Spleen (tissue), 11 donors: ENCODE results near the gene DTNB. TPM values are rescaled to one million over a fixed set of nuclear protein-coding genes. Genes with fewer than 3 reads are reported as not detected.

Experiments
- DNase-seq: peaks from one replicate; pipeline ENCODE4 v3.0.0-alpha.2; 2020
- H3K27ac ChIP-seq, 8 donors: fragments of 200-600 bp; sonication (generic) in 7 of 8; 1 replicate in 4 of 8; 2 replicates in 4 of 8; pipeline versions ENCODE4 v1.5.0 to v1.8.0; 2016 to 2021; ENCODE audit warnings: inconsistent platforms in 4 of 8, mild to moderate bottlenecking in 4 of 8, moderate library complexity in 1 of 8
- H3K27me3 ChIP-seq, 7 donors: fragments of 200-600 bp; sonication (generic) in 6 of 7; replicated peaks in 1 of 7; 1 replicate in 4 of 7; 2 replicates in 3 of 7; pipeline versions ENCODE4 v1.5.0 to v1.8.0; 2016 to 2021; ENCODE audit warnings: inconsistent platforms in 3 of 7, mild to moderate bottlenecking in 1 of 7
- H3K36me3 ChIP-seq, 6 donors: fragments of 200-600 bp; sonication (generic) in 5 of 6; 1 replicate in 4 of 6; 2 replicates in 2 of 6; pipeline versions ENCODE4 v1.5.0 to v1.8.0; 2016 to 2021; ENCODE audit warnings: inconsistent platforms in 2 of 6
- H3K4me1 ChIP-seq, 6 donors: fragments of 200-600 bp; sonication (generic) in 5 of 6; 1 replicate in 3 of 6; 2 replicates in 3 of 6; pipeline versions ENCODE4 v1.5.0 to v1.8.0; 2016 to 2021; ENCODE audit warnings: inconsistent platforms in 3 of 6
- H3K4me3 ChIP-seq, 8 donors: fragments of 200-600 bp; sonication (generic) in 7 of 8; 1 replicate in 4 of 8; 2 replicates in 4 of 8; pipeline versions ENCODE4 v1.5.0 to v1.8.0; 2016 to 2021; ENCODE audit warnings: inconsistent platforms in 4 of 8, mild to moderate bottlenecking in 4 of 8, moderate library complexity in 2 of 8
- H3K9me3 ChIP-seq, 8 donors: fragments of 200-600 bp; sonication (generic) in 7 of 8; 1 replicate in 4 of 8; 2 replicates in 4 of 8; pipeline versions ENCODE4 v1.5.0 to v1.8.0; 2016 to 2021; ENCODE audit warnings: inconsistent platforms in 4 of 8
- CTCF ChIP-seq, 11 experiments: fragments of 200-600 bp in 7 of 11; fragments of 450-650 bp in 4 of 11; sonication (generic) in 4 of 11; IDR thresholded peaks in 8 of 11; conservative IDR thresholded peaks in 3 of 11; 1 replicate in 7 of 11; 2 replicates in 4 of 11; pipeline versions ENCODE4 v1.4.0 to v1.8.0; 2016 to 2021; ENCODE audit warnings: antibody characterized with exemption in 11 of 11, inconsistent platforms in 4 of 11, mild to moderate bottlenecking in 1 of 11
- POLR2A ChIP-seq, 3 donors: fragments of 450-650 bp; IDR thresholded peaks; one replicate each; pipeline ENCODE4 v1.5.1; 2017; ENCODE audit warnings: antibody characterized with exemption in 3 of 3, mild to moderate bottlenecking in 1 of 3
- POLR2AphosphoS5 ChIP-seq, 3 donors: sonication (generic); formaldehyde crosslinking; IDR thresholded peaks; one replicate each; pipeline ENCODE4 v1.5.1; 2017; ENCODE audit warnings: antibody characterized with exemption in 3 of 3
- WGBS, 5 donors: extraction: QIAGEN DNeasy Blood & Tissue Kit in 3 of 5; methylation state at CpG; one replicate each; pipeline versions ENCODE4 v1.1.5 to v1.1.7; 2013 to 2018; 5-methylcytosine and 5-hydroxymethylcytosine counted together
- intact Hi-C: fragments of 100-400 bp; cut with DNase I; formaldehyde crosslinking; loops from one replicate; pipeline ENCODE4 v1.15.0; 2023; ENCODE audit warnings: low total_unique reads
- polyA plus RNA-seq, 3 donors: library from polyadenylated mRNA; stranded (reverse); fragments of 200-250 nt; gene quantifications; one replicate each; pipeline ENCODE4 v1.2.1, GENCODE V29; 2013
- total RNA-seq, 7 donors: library from RNA; depleted of rRNA in 3 of 7; stranded (reverse); fragments of >200 nt in 3 of 7; fragmentation: NEBNext Ultra II Directional in 4 of 7; extraction: Animal tissue kit (Norgen Biotek cat#: 25700) in 4 of 7; gene quantifications; one replicate each; pipeline versions ENCODE4 v1.1.0 to v1.2.1, GENCODE V29; 2016 to 2021
- donor health status: healthy with polysubstance abuse.
- donor health status: DM: no; HTN: no; CAD: no; lungs with moderate emphysema.
- donor health status: DM: no; HTN: no; CAD: no.
- donor health status: Bipolar disorder and iron deficiency.
- donor health status: healthy.
- donor health status: DM: no; HTN: no; CAD: no.
- donor health status: DM: yes; HTN: yes; CAD: no.

The DTNB gene
- total and polyA plus RNA-seq, 10 donors = 4.5 to 28.9 (median 20.4) TPM

- no peak overlapping the region for H3K27ac ChIP-seq
- H3K36me3 ChIP-seq = peaks cover 0 to 14% (median 6%) of the 10 kb centered on the region in 6 donors
- no peak overlapping the region for H3K4me3 ChIP-seq
- peaks cover 9 to 72% (median 41%) of the 10 kb centered on the region in 6 donors for H3K4me1 ChIP-seq
- peak; percentile 59 for DNase-seq
- peaks cover 1 to 10% (median 7%) of the 10 kb centered on the region in 8 donors for H3K9me3 ChIP-seq
- WGBS, 5 donors = 84 to 89% (median 86%) methylated on average over 22 to 23 of the region's 23 CpGs
- no peaks in the 10 kb centered on the region for H3K27me3 ChIP-seq
- intact Hi-C loops = no loop called here
- TF ChIP-seq POLR2A (IDR thresholded peaks at IDR 0.05) = no peak
- TF ChIP-seq CTCF (IDR thresholded peaks at IDR 0.05 in 8 of 11, conservative IDR thresholded peaks at IDR 0.05 in 3 of 11) = no peak
- TF ChIP-seq POLR2AphosphoS5 (IDR thresholded peaks at IDR 0.05) = no peak
Measured at GRCh38 chr2:25331686-25332365, 341.6 kb downstream of the DTNB start.

GRCh38 chr2:25330937-25331336, 342.4 kb downstream of the DTNB start:
- TF ChIP-seq CTCF (IDR thresholded peaks at IDR 0.05 in 8 of 11, conservative IDR thresholded peaks at IDR 0.05 in 3 of 11) (no peak), POLR2AphosphoS5 (IDR thresholded peaks at IDR 0.05) (no peak), POLR2A (IDR thresholded peaks at IDR 0.05) (no peak)
- H3K4me3 ChIP-seq = no peak overlapping the region
- no peak overlapping the region for H3K27ac ChIP-seq
- WGBS, 5 donors = 81 to 94% (median 87%) methylated on average over 4 of the region's 4 CpGs
- peak; percentile 17 for DNase-seq
- intact Hi-C loops = no loop called here
- peaks cover 6 to 17% (median 15%) of the 10 kb centered on the region in 8 donors for H3K9me3 ChIP-seq
- peaks cover 9 to 63% (median 34%) of the 10 kb centered on the region in 6 donors for H3K4me1 ChIP-seq
- peaks cover 0 to 21% (median 12%) of the 10 kb centered on the region in 6 donors for H3K36me3 ChIP-seq
- H3K27me3 ChIP-seq = no peaks in the 10 kb centered on the region

- no peaks in the 10 kb centered on the region for H3K27me3 ChIP-seq
- H3K9me3 ChIP-seq = peaks cover 6 to 17% (median 15%) of the 10 kb centered on the region in 8 donors
- intact Hi-C loops = no loop called here
- H3K4me1 ChIP-seq = peaks cover 9 to 60% (median 28%) of the 10 kb centered on the region in 6 donors
- peaks cover 0 to 21% (median 12%) of the 10 kb centered on the region in 6 donors for H3K36me3 ChIP-seq
- no peak overlapping the region for H3K4me3 ChIP-seq
- no peak overlapping the region for H3K27ac ChIP-seq
- TF ChIP-seq CTCF (IDR thresholded peaks at IDR 0.05 in 8 of 11, conservative IDR thresholded peaks at IDR 0.05 in 3 of 11) (no peak), POLR2A (IDR thresholded peaks at IDR 0.05) (no peak), POLR2AphosphoS5 (IDR thresholded peaks at IDR 0.05) (peak in 1 of 3 donors; percentile 12)
- DNase-seq = peak; percentile 52
- WGBS, 5 donors = 72 to 89% (median 83%) methylated on average over 9 to 10 of the region's 10 CpGs
Measured at GRCh38 chr2:25330273-25330672, 343.1 kb downstream of the DTNB start.
